SK-N-SH (cell line): ENCODE results near the gene KRTAP2-4. TPM values are rescaled to one million over a fixed set of nuclear protein-coding genes. Genes with fewer than 3 reads are reported as not detected.
"Not testable (repeated sequence)": the region's sequence is repeated elsewhere in the genome, so short reads cannot be mapped to it uniquely, and the experiment has no call there.

ENCODE experiments used
- CTCF ChIA-PET: fragments of 300-600, 350-600 bp; formaldehyde crosslinking; extraction: SDS; loops from one replicate; lab custom pipeline; 2021; lab: Yijun Ruan, JAX
- POLR2A ChIA-PET: fragments of 350-600 bp; sonication (Branson Sonifier 250); formaldehyde crosslinking; extraction: SDS; loops from one replicate; lab custom pipeline; 2020; ENCODE audit warnings: antibody characterized with exemption, inconsistent platforms; lab: Yijun Ruan, JAX
- DNase-seq: peaks from one replicate; pipeline ENCODE4 v3.0.0; 2012
- H2AFZ ChIP-seq: fragments of 200-600 bp; sonication (generic); 2 replicates; pipeline ENCODE4 v1.8.1; 2016; ENCODE audit warnings: antibody characterized with exemption, mild to moderate bottlenecking, low read depth
- H3F3A ChIP-seq: fragments of 200-600 bp; sonication (generic); replicated peaks from 2 replicates; pipeline ENCODE3; 2016; ENCODE audit warnings: antibody characterized with exemption, mild to moderate bottlenecking; ENCODE audit not compliant: insufficient read depth
- H3K27ac ChIP-seq, 2 experiments: fragments of 200-500 bp in 1 of 2; fragments of 200-600 bp in 1 of 2; sonication (Bioruptor generic) in 1 of 2; sonication (generic), shearing (Covaris generic) in 1 of 2; 2 replicates each; pipeline versions ENCODE4 v1.5.1 to v1.6.1; 2014 to 2016; ENCODE audit warnings: low read depth in 2 of 2, inconsistent platforms in 1 of 2, low read length in 1 of 2, mild to moderate bottlenecking in 1 of 2, mixed read lengths in 1 of 2
- H3K27me3 ChIP-seq: fragments of 200-600 bp; sonication (generic), shearing (Covaris generic); 2 replicates; pipeline ENCODE4 v1.6.1; 2016; ENCODE audit warnings: mixed run types; ENCODE audit not compliant: insufficient read depth
- H3K36me3 ChIP-seq, 2 experiments: fragments of 200-500 bp in 1 of 2; fragments of 200-600 bp in 1 of 2; sonication (Bioruptor generic) in 1 of 2; sonication (generic) in 1 of 2; replicated peaks in 1 of 2; 2 replicates each; pipeline versions ENCODE3 to v1.5.1; 2014 to 2016; ENCODE audit warnings: low read length in 1 of 2, mild to moderate bottlenecking in 1 of 2; ENCODE audit not compliant: insufficient read depth in 2 of 2, control insufficient read depth in 1 of 2
- H3K4me1 ChIP-seq, 2 experiments: fragments of 200-500 bp in 1 of 2; fragments of 200-600 bp in 1 of 2; sonication (Bioruptor generic) in 1 of 2; sonication (generic), shearing (Covaris generic) in 1 of 2; 2 replicates each; pipeline versions ENCODE4 v1.5.1 to v1.6.1; 2014 to 2016; ENCODE audit warnings: low read depth in 1 of 2, low read length in 1 of 2, mixed run types in 1 of 2; ENCODE audit not compliant: insufficient read depth in 2 of 2, control insufficient read depth in 1 of 2
- H3K4me2 ChIP-seq: fragments of 200-600 bp; sonication (generic), shearing (Covaris generic); 2 replicates; pipeline ENCODE4 v1.6.1; 2017; ENCODE audit warnings: mixed run types
- H3K4me3 ChIP-seq, 2 experiments: fragments of 200-500 bp in 1 of 2; fragments of 200-600 bp in 1 of 2; sonication (Bioruptor generic) in 1 of 2; sonication (generic), shearing (Covaris generic) in 1 of 2; 2 replicates each; pipeline versions ENCODE4 v1.5.1 to v1.8.1; 2014 to 2016; ENCODE audit warnings: low read depth in 2 of 2, inconsistent platforms in 1 of 2, low read length in 1 of 2, mild to moderate bottlenecking in 1 of 2, mixed read lengths in 1 of 2, moderate library complexity in 1 of 2
- H3K79me2 ChIP-seq: fragments of 200-600 bp; sonication (generic); 2 replicates; pipeline ENCODE4 v1.8.1; 2017; ENCODE audit warnings: mild to moderate bottlenecking; ENCODE audit not compliant: insufficient read depth
- H3K9ac ChIP-seq: fragments of 200-600 bp; sonication (generic); 2 replicates; pipeline ENCODE4 v1.6.1; 2017; ENCODE audit warnings: mixed run types
- H3K9me2 ChIP-seq: fragments of 200-600 bp; sonication (generic); 2 replicates; pipeline ENCODE4 v1.6.1; 2017; ENCODE audit warnings: mixed run types
- H3K9me3 ChIP-seq: fragments of 200-600 bp; sonication (generic); 2 replicates; pipeline ENCODE4 v1.6.1; 2017; ENCODE audit warnings: mixed run types, mild to moderate bottlenecking, moderate library complexity
- H4K20me1 ChIP-seq: fragments of 200-600 bp; sonication (generic); 2 replicates; pipeline ENCODE4 v1.6.1; 2017; ENCODE audit warnings: mild to moderate bottlenecking, mixed run types; ENCODE audit not compliant: insufficient read depth
- ELF1 ChIP-seq: IDR thresholded peaks from 2 replicates; pipeline ENCODE4 v1.4.0; 2012
- EP300 ChIP-seq, 2 experiments: IDR thresholded peaks; 2 replicates each; pipeline versions ENCODE4 v1.4.0 to v1.6.1; 2012; ENCODE audit warnings: borderline replicate concordance in 1 of 2, low read depth in 1 of 2, low read length in 1 of 2
- FOSL2 ChIP-seq: IDR thresholded peaks from 2 replicates; pipeline ENCODE4 v1.4.0; 2012; ENCODE audit warnings: low read depth, mild to moderate bottlenecking, moderate library complexity, borderline replicate concordance
- FOXM1 ChIP-seq: IDR thresholded peaks from 2 replicates; pipeline ENCODE4 v1.4.0; 2012; ENCODE audit warnings: low read depth, mild to moderate bottlenecking
- GABPA ChIP-seq: IDR thresholded peaks from 2 replicates; pipeline ENCODE4 v1.4.0; 2012; ENCODE audit warnings: low read depth, mild to moderate bottlenecking
- GATA2 ChIP-seq: sonication (generic); formaldehyde crosslinking; IDR thresholded peaks from 2 replicates; pipeline ENCODE4 v1.5.0; 2020; ENCODE audit warnings: mild to moderate bottlenecking, missing genetic modification reagents
- JUND ChIP-seq: IDR thresholded peaks from 2 replicates; pipeline ENCODE4 v1.4.0; 2012
- MXI1 ChIP-seq: IDR thresholded peaks from 2 replicates; pipeline ENCODE4 v1.6.1; 2012; ENCODE audit warnings: mild to moderate bottlenecking, low read depth, low read length, improper control_type of control experiment
- RAD21 ChIP-seq: IDR thresholded peaks from 2 replicates; pipeline ENCODE4 v1.6.1; 2012; ENCODE audit warnings: mild to moderate bottlenecking, low read length
- RFX5 ChIP-seq: IDR thresholded peaks from 2 replicates; pipeline ENCODE4 v1.6.1; 2012; ENCODE audit warnings: mild to moderate bottlenecking, improper control_type of control experiment, low read length
- RXRA ChIP-seq: IDR thresholded peaks from 2 replicates; pipeline ENCODE4 v1.4.0; 2012; ENCODE audit warnings: low read depth, mild to moderate bottlenecking, borderline replicate concordance
- SIN3A ChIP-seq: IDR thresholded peaks from 2 replicates; pipeline ENCODE4 v1.6.1; 2012; ENCODE audit warnings: low read depth, mild to moderate bottlenecking, low read length, moderate library complexity, borderline replicate concordance
- SMC3 ChIP-seq: IDR thresholded peaks from 2 replicates; pipeline ENCODE4 v1.6.1; 2012; ENCODE audit warnings: low read depth, low read length, improper control_type of control experiment
- TCF12 ChIP-seq: IDR thresholded peaks from 2 replicates; pipeline ENCODE4 v1.4.0; 2012
- TEAD4 ChIP-seq: IDR thresholded peaks from 2 replicates; pipeline ENCODE4 v1.4.0; 2012; ENCODE audit warnings: mild to moderate bottlenecking, borderline replicate concordance; ENCODE audit not compliant: insufficient read depth
- WGBS: methylation state at CpG from one replicate; pipeline ENCODE4 v1.1.6; 2017; ENCODE audit warnings: low lambda C conversion rate; 5-methylcytosine and 5-hydroxymethylcytosine counted together
- polyA plus RNA-seq, 3 experiments: library from polyadenylated mRNA; depleted of rRNA; stranded (reverse); fragments of >200 nt; gene quantifications; 2 replicates each; pipeline ENCODE4 v1.2.3, GENCODE V29; 2012
- TF ChIP-seq, protein P1 (sequence below): IDR thresholded peaks from 2 replicates; pipeline ENCODE4 v1.4.0; 2012; ENCODE audit warnings: low read depth
- TF ChIP-seq, protein P2 (sequence below): IDR thresholded peaks from 2 replicates; pipeline ENCODE4 v1.4.0; 2012; ENCODE audit warnings: low read depth, borderline replicate concordance
- TF ChIP-seq, protein P3 (sequence below): IDR thresholded peaks from 2 replicates; pipeline ENCODE4; 2012
- TF ChIP-seq, protein P4 (sequence below): fragments of 200-600 bp; sonication (generic); IDR thresholded peaks from 2 replicates; pipeline ENCODE4 v1.6.1; 2017; ENCODE audit warnings: antibody characterized with exemption, mild to moderate bottlenecking, moderate library complexity
- TF ChIP-seq, protein P5 (sequence below): IDR thresholded peaks from 2 replicates; pipeline ENCODE4 v1.4.0; 2012; ENCODE audit warnings: low read depth, borderline replicate concordance

The KRTAP2-4 gene
- polyA plus RNA-seq, 1 of the 3 experiments (the other 2 are of a cell fraction): not detected

DNA sequence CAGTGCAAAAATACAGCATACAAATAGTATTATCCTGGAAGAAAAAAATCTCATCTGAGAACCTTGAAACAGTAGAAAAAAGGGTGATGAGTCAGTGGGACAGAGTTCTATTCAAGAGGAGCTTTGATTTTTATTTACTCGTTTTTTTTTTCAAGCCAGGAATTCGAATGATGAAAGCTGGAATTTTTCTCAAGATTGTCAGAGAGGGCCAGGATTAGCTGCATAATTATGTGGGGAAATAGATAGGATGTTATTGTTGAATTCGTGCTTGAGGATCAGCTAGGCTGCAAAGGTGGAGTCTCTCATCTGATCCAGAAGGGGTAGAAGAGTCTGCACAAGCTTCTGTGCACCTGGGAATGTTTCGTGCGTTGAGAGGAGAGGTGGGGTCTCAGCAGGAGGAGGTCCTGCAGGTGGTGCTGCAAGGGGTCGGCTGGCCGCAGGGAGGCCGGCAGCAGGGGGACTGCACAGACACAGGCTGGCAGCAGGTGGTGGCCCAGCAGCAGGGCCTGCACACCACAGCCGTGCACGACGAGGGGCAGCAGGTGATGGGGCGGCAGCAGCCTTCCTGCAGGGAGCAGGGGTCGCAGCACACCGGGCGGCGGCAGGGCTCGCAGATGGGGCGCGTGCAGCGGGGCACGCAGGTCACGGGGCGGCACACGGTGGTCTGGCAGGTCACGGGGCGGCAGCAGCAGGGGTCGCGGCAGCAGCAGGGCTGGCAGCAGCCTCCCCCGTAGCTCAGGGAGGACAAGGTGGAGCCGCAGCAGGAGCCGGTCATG, 6.2 kb downstream of the KRTAP2-4 start:
- peak overlapping the region in 1 of 2 experiments; percentile 62; a peak in 2 of 4 replicates for H3K27ac ChIP-seq
- H3K9ac ChIP-seq, H3K79me2 ChIP-seq, H2AFZ ChIP-seq, POLR2A ChIA-PET: not testable (repeated sequence)
- peaks cover 30% of the 10 kb centered on the region for H3F3A ChIP-seq
- peaks cover 0 to 22% of the 10 kb centered on the region in 2 experiments; a peak in 2 of 4 replicates for H3K4me1 ChIP-seq
- 0 out of 4 replicates have a peak, but pooled peaks of 1 of the 2 experiments have one; percentile 15 for TF ChIP-seq EP300 (IDR thresholded peaks at IDR 0.05; ENCODE audit: borderline replicate concordance in 1 of 2, low read depth in 1 of 2, low read length in 1 of 2)
- TF ChIP-seq FOSL2: peak; percentile 48
- peak; percentile 38; the same call in 1 of the 2 replicates for TF ChIP-seq TEAD4
- peak; percentile 14; the same call in 1 of the 2 replicates for TF ChIP-seq JUND
- 0 out of 2 replicates have a peak, but pooled peaks have one; percentile 26 for TF ChIP-seq TCF12
- TF ChIP-seq, all 33 proteins: peak for 5; not testable (repeated sequence) for 28
- H3K9me3 ChIP-seq, H3K4me3 ChIP-seq, H3K9me2 ChIP-seq, H3K36me3 ChIP-seq, DNase-seq, H4K20me1 ChIP-seq, H3K27me3 ChIP-seq: not testable (repeated sequence)
- H3K4me2 ChIP-seq: peak overlapping the region; percentile 51
- CTCF ChIA-PET: interaction anchor here (1.5 kb wide), 1 partner anchor 24 kb away, joined by 3 read pairs; no protein-coding TSS in a partner anchor
- 25% methylated on average over 8 of the region's 31 CpGs for WGBS

DNA sequence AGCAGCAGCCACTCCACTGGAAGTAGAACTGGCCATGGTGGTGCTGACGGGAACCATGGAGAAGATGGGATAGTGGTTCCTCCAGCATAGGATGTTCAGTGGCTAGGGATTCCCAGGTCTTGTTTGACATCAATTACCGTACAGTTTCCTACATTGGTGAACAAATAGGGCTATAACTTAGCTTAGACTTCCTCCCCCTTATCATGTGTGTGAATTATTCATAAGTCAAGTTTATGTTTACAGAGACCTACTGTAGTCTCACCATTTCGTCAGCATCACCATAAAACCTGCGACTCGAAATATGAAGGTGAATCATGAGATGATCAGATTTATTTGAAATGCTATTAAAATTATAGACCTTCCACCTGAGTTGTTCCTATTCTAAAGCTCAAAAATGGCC, 6.9 kb downstream of the KRTAP2-4 start:
- Histone ChIP-seq H3K9ac (no peak overlapping the region), H3K4me1 (peaks cover 0 to 22% of the 10 kb centered on the region in 2 experiments; a peak in 2 of 4 replicates), H3K36me3 (no peaks in the 10 kb centered on the region), H3K79me2 (no peaks in the 10 kb centered on the region), H3K27ac (peak overlapping the region in 1 of 2 experiments; percentile 55; a peak in 2 of 4 replicates), H3K27me3 (no peaks in the 10 kb centered on the region), H2AFZ (no peak overlapping the region), H3K9me3 (no peaks in the 10 kb centered on the region), H3K9me2 (no peaks in the 10 kb centered on the region), H3K4me2 (no peak overlapping the region), H3K4me3 (no peak overlapping the region), H4K20me1 (no peaks in the 10 kb centered on the region), H3F3A (peaks cover 30% of the 10 kb centered on the region)
- WGBS: 36% methylated on average over 5 of the region's 5 CpGs
- TF ChIP-seq, protein P1, sequence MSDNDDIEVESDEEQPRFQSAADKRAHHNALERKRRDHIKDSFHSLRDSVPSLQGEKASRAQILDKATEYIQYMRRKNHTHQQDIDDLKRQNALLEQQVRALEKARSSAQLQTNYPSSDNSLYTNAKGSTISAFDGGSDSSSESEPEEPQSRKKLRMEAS: no peak
- no peak for TF ChIP-seq GATA2 (CRISPR knock-in tag)
- no peak for TF ChIP-seq EP300 (IDR thresholded peaks at IDR 0.05; ENCODE audit: borderline replicate concordance in 1 of 2, low read depth in 1 of 2, low read length in 1 of 2)
- TF ChIP-seq SIN3A: no peak
- TF ChIP-seq SMC3: no peak
- no peak for TF ChIP-seq RFX5
- TF ChIP-seq RXRA: no peak
- TF ChIP-seq, protein P2, sequence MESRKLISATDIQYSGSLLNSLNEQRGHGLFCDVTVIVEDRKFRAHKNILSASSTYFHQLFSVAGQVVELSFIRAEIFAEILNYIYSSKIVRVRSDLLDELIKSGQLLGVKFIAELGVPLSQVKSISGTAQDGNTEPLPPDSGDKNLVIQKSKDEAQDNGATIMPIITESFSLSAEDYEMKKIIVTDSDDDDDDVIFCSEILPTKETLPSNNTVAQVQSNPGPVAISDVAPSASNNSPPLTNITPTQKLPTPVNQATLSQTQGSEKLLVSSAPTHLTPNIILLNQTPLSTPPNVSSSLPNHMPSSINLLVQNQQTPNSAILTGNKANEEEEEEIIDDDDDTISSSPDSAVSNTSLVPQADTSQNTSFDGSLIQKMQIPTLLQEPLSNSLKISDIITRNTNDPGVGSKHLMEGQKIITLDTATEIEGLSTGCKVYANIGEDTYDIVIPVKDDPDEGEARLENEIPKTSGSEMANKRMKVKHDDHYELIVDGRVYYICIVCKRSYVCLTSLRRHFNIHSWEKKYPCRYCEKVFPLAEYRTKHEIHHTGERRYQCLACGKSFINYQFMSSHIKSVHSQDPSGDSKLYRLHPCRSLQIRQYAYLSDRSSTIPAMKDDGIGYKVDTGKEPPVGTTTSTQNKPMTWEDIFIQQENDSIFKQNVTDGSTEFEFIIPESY: no peak
- no peak for TF ChIP-seq RAD21
- TF ChIP-seq, protein P3, sequence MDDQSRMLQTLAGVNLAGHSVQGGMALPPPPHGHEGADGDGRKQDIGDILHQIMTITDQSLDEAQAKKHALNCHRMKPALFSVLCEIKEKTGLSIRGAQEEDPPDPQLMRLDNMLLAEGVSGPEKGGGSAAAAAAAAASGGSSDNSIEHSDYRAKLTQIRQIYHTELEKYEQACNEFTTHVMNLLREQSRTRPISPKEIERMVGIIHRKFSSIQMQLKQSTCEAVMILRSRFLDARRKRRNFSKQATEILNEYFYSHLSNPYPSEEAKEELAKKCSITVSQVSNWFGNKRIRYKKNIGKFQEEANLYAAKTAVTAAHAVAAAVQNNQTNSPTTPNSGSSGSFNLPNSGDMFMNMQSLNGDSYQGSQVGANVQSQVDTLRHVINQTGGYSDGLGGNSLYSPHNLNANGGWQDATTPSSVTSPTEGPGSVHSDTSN: no peak
- TF ChIP-seq GABPA: no peak
- TF ChIP-seq, protein P4, sequence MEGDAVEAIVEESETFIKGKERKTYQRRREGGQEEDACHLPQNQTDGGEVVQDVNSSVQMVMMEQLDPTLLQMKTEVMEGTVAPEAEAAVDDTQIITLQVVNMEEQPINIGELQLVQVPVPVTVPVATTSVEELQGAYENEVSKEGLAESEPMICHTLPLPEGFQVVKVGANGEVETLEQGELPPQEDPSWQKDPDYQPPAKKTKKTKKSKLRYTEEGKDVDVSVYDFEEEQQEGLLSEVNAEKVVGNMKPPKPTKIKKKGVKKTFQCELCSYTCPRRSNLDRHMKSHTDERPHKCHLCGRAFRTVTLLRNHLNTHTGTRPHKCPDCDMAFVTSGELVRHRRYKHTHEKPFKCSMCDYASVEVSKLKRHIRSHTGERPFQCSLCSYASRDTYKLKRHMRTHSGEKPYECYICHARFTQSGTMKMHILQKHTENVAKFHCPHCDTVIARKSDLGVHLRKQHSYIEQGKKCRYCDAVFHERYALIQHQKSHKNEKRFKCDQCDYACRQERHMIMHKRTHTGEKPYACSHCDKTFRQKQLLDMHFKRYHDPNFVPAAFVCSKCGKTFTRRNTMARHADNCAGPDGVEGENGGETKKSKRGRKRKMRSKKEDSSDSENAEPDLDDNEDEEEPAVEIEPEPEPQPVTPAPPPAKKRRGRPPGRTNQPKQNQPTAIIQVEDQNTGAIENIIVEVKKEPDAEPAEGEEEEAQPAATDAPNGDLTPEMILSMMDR: no peak
- TF ChIP-seq, protein P5, sequence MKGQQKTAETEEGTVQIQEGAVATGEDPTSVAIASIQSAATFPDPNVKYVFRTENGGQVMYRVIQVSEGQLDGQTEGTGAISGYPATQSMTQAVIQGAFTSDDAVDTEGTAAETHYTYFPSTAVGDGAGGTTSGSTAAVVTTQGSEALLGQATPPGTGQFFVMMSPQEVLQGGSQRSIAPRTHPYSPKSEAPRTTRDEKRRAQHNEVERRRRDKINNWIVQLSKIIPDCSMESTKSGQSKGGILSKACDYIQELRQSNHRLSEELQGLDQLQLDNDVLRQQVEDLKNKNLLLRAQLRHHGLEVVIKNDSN: no peak
- no peak for TF ChIP-seq TCF12
- no peak for TF ChIP-seq MXI1
- TF ChIP-seq JUND: no peak
- TF ChIP-seq ELF1: no peak
- no peak for TF ChIP-seq FOXM1
- ChIA-PET CTCF (interaction anchor here (1.4 to 1.5 kb wide), 2 partner anchors 23 to 589 kb away, joined by 3 to 4 read pairs; no protein-coding TSS in a partner anchor), POLR2A (no interaction called here)
- DNase-seq: no peak
